DND-41 (cell line): ENCODE data around the gene RBMS1.

Source experiments
- ATAC-seq: fragments of 200-7000 bp; cut with Tn5 transposase; 3 replicates; pipeline ENCODE4 v1.9.1; 2021; ENCODE audit warnings: low read depth; ENCODE audit not compliant: insufficient read depth
- DNase-seq: peaks from one replicate; pipeline ENCODE4 v3.0.0-alpha.2; 2020
- H2AFZ ChIP-seq: 2 replicates; pipeline ENCODE4 v1.6.0; 2012; ENCODE audit warnings: low read depth, low read length
- H3K27ac ChIP-seq: 2 replicates; pipeline ENCODE4 v1.5.1; 2012; ENCODE audit warnings: low read length, inconsistent platforms
- H3K27me3 ChIP-seq: fragments of 200-600 bp; sonication (generic); 2 replicates; pipeline ENCODE4 v1.6.0; 2012; ENCODE audit warnings: low read length, mild to moderate bottlenecking, inconsistent platforms; ENCODE audit not compliant: insufficient read depth, poor library complexity
- H3K36me3 ChIP-seq: 2 replicates; pipeline ENCODE4 v1.5.1; 2012; ENCODE audit warnings: low read length, inconsistent platforms; ENCODE audit not compliant: insufficient read depth
- H3K4me1 ChIP-seq: 2 replicates; pipeline ENCODE4 v1.5.1; 2012; ENCODE audit warnings: mild to moderate bottlenecking, low read length; ENCODE audit not compliant: insufficient read depth
- H3K4me2 ChIP-seq: 2 replicates; pipeline ENCODE4 v1.6.0; 2012; ENCODE audit warnings: mild to moderate bottlenecking, moderate library complexity, low read length, inconsistent platforms; ENCODE audit not compliant: insufficient read depth
- H3K4me3 ChIP-seq, 2 experiments: fragments of 200-600 bp in 1 of 2; shearing (Covaris generic) in 1 of 2; 2 replicates each; pipeline ENCODE4 v1.5.1; 2012 to 2016; ENCODE audit warnings: inconsistent platforms in 2 of 2, low read length in 2 of 2, mild to moderate bottlenecking in 2 of 2, low read depth in 1 of 2, moderate library complexity in 1 of 2
- H3K79me2 ChIP-seq: 2 replicates; pipeline ENCODE4 v1.6.0; 2012; ENCODE audit warnings: low read length, inconsistent platforms; ENCODE audit not compliant: insufficient read depth
- H3K9ac ChIP-seq: 2 replicates; pipeline ENCODE4 v1.6.0; 2012; ENCODE audit warnings: low read depth, mild to moderate bottlenecking, inconsistent platforms, low read length, moderate library complexity
- H3K9me3 ChIP-seq: 2 replicates; pipeline ENCODE4 v1.5.1; 2012; ENCODE audit warnings: low read length, moderate library complexity, mild to moderate bottlenecking, inconsistent platforms; ENCODE audit not compliant: insufficient read depth, severe bottlenecking
- H4K20me1 ChIP-seq: 2 replicates; pipeline ENCODE4 v1.6.0; 2012; ENCODE audit warnings: low read length; ENCODE audit not compliant: insufficient read depth
- EZH2 ChIP-seq: IDR thresholded peaks from 3 replicates; pipeline ENCODE4 v1.6.1; 2012; ENCODE audit warnings: borderline replicate concordance, low read depth, mild to moderate bottlenecking, moderate library complexity, low read length, inconsistent platforms; ENCODE audit not compliant: severe bottlenecking
- TF ChIP-seq, protein P1 (sequence below): IDR thresholded peaks from 2 replicates; pipeline ENCODE4 v1.5.1; 2012; ENCODE audit warnings: borderline replicate concordance, low read length, moderate library complexity, mild to moderate bottlenecking; ENCODE audit not compliant: poor library complexity, severe bottlenecking; ENCODE audit errors: extremely low read depth

RBMS1 gene

DNA sequence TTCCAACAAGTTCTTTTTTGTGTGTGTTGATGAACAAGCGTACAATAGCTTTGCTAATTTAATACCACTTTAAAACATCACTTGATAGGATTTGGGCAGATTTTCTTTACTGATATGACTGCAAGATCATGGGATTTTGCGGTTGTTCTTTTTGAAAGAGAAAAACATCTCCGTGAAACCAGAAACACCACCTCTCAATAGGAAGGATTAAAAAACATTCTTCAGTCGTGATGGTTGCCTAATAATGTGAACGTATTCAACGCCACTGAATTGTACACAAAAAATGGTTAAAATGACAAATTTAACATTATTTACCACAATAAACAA lies 19.3 kb downstream of the RBMS1 start:
- H3K36me3 ChIP-seq, result no peaks in the 10 kb centered on the region
- peaks cover 30% of the 10 kb centered on the region for H3K4me1 ChIP-seq
- TF ChIP-seq, protein P1, sequence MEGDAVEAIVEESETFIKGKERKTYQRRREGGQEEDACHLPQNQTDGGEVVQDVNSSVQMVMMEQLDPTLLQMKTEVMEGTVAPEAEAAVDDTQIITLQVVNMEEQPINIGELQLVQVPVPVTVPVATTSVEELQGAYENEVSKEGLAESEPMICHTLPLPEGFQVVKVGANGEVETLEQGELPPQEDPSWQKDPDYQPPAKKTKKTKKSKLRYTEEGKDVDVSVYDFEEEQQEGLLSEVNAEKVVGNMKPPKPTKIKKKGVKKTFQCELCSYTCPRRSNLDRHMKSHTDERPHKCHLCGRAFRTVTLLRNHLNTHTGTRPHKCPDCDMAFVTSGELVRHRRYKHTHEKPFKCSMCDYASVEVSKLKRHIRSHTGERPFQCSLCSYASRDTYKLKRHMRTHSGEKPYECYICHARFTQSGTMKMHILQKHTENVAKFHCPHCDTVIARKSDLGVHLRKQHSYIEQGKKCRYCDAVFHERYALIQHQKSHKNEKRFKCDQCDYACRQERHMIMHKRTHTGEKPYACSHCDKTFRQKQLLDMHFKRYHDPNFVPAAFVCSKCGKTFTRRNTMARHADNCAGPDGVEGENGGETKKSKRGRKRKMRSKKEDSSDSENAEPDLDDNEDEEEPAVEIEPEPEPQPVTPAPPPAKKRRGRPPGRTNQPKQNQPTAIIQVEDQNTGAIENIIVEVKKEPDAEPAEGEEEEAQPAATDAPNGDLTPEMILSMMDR, result no peak
- no peak for TF ChIP-seq EZH2
- 0 out of 2 replicates have a peak, but pooled peaks cover 2% of the 10 kb centered on the region for H4K20me1 ChIP-seq
- no peak overlapping the region for H2AFZ ChIP-seq
- peak overlapping the region; percentile 53 for H3K4me2 ChIP-seq
- H3K27ac ChIP-seq, result peak overlapping the region; percentile 18
- no peaks in the 10 kb centered on the region for H3K27me3 ChIP-seq
- ATAC-seq, result peak; percentile 71
- H3K9me3 ChIP-seq, result no peaks in the 10 kb centered on the region
- peaks cover 2% of the 10 kb centered on the region; the same call in 1 of the 2 replicates for H3K79me2 ChIP-seq
- no peak overlapping the region for H3K9ac ChIP-seq
- no peak for DNase-seq
- peak overlapping the region in 1 of 2 experiments; percentile 19; a peak in 1 of 4 replicates for H3K4me3 ChIP-seq

DNA sequence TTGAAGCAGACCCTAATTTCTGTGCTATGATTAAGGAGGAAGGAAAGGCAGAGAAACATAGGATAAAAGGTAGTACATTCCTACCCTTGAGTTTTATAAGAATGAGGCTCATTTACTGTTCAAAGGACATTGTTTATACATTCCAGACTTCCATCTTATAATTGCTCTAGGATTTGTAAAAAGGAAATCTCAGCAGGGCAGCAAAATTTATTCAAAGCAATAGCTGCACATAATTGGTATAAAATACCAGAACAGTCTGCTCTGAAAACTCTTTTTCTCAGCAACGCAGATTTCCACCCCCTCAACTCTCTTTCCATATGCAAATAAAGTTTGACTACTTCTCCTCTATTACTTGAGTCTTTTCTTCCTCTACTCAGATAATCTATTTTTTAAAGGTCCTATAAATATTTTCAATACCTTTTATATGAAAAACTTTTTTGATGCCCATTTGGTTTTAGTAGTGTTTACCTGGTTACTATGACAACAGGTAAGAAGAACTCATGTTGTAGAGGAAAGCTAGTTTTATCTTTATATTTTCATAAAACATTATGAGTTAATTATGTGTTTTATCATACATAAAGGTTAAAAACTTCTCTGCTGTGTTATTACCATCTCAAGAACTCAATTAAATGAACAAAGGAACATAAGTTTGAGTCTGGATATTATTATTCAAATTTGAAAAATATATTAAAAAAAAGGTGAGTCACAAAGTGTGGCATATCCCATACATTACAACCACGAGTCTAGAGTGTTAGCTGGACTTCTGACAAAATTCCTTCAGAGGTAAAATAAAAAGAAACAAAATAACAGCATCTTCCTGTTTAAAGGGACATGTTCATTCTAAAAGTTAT lies 19.9 kb downstream of the RBMS1 start:
- Histone ChIP-seq H3K79me2 (no peaks in the 10 kb centered on the region; the same call in 1 of the 2 replicates), H3K27ac (peak overlapping the region; percentile 18; the same call in 1 of the 2 replicates), H3K9ac (no peak overlapping the region), H3K4me1 (peaks cover 30% of the 10 kb centered on the region), H4K20me1 (no peaks in the 10 kb centered on the region), H2AFZ (no peak overlapping the region), H3K4me3 (peak overlapping the region in 1 of 2 experiments; percentile 19; a peak in 1 of 4 replicates), H3K36me3 (no peaks in the 10 kb centered on the region), H3K4me2 (peak overlapping the region; percentile 53), H3K27me3 (no peaks in the 10 kb centered on the region), H3K9me3 (no peaks in the 10 kb centered on the region)
- no peak for ATAC-seq
- no peak for DNase-seq
- TF ChIP-seq, protein P1, result no peak

DNA sequence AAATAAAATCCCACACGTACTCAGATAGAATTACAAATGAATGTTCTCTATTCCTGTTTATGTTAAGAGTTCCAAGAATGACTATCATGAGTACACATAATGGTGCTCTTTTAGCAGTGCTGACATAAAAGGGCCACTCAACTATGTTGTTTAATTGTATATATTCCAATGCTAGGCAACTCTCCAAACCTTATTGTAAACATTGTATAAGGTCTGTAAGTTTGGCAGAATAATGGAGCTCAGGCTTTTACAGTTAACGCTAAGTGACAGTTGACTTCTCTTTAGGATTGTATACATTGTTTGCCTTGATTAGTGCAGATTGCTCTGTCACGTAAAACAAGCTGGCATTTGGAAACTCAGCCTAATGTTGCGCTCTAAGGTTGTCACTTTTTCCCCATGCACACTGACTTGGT lies 20.8 kb downstream of the RBMS1 start:
- ATAC-seq (no peak), DNase-seq (no peak)
- Histone ChIP-seq H3K4me1 (peaks cover 30% of the 10 kb centered on the region), H2AFZ (no peak overlapping the region), H3K27ac (no peak overlapping the region), H4K20me1 (no peaks in the 10 kb centered on the region), H3K4me3 (no peak overlapping the region), H3K79me2 (no peaks in the 10 kb centered on the region; the same call in 1 of the 2 replicates), H3K9me3 (no peaks in the 10 kb centered on the region), H3K36me3 (no peaks in the 10 kb centered on the region), H3K4me2 (no peak overlapping the region), H3K9ac (no peak overlapping the region), H3K27me3 (no peaks in the 10 kb centered on the region)
- TF ChIP-seq, protein P1, result no peak
